Measurements from ENCODE around the gene FXYD6.

Gene FXYD6

DNA sequence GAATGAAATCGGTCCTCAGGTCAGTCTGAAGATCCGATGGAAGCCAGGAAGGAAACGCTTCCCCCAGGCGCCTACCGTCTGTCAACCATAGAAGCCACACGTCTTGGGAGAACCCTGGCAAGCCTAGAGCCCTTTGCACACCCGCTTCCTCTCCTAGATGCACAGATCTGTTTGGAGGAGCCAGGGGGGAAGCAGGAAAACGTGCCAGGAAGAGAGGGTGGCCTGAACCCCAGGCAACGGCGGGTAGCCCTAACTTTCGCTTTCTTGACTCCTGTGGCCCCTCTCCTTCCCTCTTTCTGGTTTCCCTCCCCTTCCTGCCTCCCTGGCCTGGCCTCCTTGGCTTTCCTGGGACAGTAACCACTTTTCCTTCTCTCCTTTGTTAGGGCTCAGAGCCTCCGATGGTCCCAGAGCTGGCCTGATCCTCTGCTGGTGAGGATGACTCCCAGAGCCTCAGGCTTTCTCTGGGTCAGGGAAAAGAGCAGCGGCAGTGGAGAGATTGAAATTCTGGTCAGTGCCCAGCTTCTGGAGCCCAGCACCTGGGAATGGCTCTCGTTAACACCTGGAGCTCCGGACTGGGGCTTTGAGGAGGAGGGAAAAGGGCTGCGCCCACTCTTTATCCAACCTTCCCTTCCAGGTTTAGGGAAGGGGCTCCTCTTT is 2.1 kb downstream of the FXYD6 start:
- DNase-seq (ENCODE audit: insufficient read length, low spot score) (no peak), FAIRE-seq (no peak)
- TF ChIP-seq, protein P1, sequence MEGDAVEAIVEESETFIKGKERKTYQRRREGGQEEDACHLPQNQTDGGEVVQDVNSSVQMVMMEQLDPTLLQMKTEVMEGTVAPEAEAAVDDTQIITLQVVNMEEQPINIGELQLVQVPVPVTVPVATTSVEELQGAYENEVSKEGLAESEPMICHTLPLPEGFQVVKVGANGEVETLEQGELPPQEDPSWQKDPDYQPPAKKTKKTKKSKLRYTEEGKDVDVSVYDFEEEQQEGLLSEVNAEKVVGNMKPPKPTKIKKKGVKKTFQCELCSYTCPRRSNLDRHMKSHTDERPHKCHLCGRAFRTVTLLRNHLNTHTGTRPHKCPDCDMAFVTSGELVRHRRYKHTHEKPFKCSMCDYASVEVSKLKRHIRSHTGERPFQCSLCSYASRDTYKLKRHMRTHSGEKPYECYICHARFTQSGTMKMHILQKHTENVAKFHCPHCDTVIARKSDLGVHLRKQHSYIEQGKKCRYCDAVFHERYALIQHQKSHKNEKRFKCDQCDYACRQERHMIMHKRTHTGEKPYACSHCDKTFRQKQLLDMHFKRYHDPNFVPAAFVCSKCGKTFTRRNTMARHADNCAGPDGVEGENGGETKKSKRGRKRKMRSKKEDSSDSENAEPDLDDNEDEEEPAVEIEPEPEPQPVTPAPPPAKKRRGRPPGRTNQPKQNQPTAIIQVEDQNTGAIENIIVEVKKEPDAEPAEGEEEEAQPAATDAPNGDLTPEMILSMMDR (IDR thresholded peaks at IDR 0.05; ENCODE audit: insufficient read depth, missing control alignments): no peak

DNA sequence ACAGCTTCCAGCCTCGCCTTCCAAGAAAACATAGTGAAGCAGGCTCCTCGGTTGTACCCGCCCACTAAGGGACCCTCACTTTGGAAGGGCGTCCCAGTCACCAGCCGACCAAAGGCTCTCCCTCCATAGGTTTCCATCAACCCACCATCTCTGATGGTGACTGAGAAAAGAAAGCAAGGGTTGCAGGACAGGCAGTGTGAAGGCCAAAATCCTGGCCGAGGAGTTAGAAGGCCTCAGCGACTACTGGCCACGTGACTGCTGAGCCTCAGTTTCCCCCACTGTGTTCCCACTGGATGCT is 2.7 kb downstream of the FXYD6 start:
- FAIRE-seq (no peak), DNase-seq (ENCODE audit: insufficient read length, low spot score) (no peak)
- TF ChIP-seq, protein P1 (IDR thresholded peaks at IDR 0.05; ENCODE audit: insufficient read depth, missing control alignments): no peak

DNA sequence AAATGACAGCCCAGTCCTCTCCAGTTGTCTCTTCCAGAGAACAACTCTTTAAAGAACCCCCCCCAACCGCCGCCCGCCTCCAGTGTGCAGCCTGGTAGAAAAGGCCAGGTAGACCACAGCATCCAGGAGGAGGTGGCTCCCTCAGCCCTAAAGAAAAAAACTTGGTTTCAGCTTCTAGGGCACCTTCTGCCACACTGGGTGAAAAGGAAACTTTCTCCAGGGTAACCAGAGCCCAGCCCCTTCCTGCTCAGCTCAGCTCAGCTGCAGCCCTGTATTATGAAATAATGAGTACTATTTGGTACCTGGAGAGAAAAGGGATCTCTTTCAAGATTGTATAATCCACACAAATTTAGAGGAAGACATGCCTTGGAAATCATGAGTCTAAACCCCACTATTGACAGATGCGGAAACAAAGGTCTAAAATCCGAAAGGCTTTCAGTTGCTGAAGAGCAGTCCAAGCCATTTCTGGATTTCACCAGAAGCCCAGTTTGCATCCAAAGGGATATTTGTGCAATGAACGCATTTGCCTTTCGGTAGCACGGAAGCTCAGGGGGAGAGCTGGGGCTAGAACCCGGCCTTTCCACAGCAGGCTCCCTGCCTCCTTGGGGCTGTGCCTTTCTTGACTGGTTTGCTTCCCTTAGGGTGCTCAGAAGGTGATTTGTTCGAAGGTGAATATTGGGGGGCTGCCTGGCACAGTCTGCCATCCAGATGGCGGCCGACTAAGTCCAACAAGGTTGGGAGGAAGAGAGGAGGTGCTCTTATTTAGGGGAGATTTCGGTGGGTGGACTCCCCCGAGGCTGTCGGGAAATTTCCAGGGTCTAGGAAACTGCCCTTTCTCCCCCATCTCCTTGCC is 3.3 kb downstream of the FXYD6 start:
- no peak for DNase-seq (ENCODE audit: insufficient read length, low spot score)
- TF ChIP-seq, protein P1 (IDR thresholded peaks at IDR 0.05; ENCODE audit: insufficient read depth, missing control alignments): no peak
- FAIRE-seq: no peak

DNA sequence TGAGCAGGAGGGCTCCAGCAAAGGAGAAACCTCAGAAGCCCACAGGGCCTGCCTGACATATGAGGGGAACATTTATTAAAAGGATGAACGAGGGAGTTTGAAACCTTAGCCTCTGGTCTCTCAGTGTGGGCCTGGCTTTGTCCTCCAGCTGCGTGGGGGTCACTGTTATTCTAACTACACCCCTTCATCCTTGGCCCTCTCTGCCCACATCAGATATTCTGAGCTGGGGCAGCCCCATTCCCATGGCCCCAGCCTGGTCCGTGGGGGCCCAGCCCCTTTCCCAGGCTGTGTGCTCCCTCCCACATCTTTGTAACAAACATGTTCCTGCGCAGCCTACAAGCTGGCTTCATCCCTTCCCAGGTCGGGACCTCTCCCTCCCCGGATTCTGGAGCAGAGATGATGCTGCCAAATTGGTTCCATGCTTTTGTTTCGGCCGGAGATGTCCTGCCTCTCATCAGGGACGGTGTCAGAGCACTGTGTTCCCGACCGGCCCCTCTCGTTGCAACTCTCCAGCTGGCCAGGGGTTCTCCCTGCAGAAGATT is 4.0 kb downstream of the FXYD6 start:
- TF ChIP-seq, protein P1 (IDR thresholded peaks at IDR 0.05; ENCODE audit: insufficient read depth, missing control alignments): no peak
- no peak for FAIRE-seq
- no peak for DNase-seq (ENCODE audit: insufficient read length, low spot score)

DNA sequence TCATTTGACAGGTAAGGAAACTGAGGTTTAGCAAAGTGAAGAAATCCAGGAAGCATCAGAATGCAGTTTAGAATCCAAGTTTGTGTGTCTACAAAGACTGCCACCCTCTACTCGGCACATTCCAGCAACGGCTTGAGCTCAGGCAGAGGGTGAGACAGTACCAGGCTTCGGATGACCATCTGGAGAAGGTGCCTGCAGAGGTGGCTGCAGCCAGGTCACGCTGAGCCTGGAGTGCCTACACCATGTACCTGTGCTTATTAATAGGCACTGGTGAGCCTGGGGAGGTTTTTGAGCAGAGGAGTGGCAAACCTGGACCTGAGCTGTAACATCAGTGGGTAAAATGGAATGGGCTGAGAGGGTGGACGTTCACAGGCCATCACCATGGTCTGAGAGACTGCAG is 4.7 kb downstream of the FXYD6 start:
- no peak for FAIRE-seq
- TF ChIP-seq, protein P1 (IDR thresholded peaks at IDR 0.05; ENCODE audit: insufficient read depth, missing control alignments): no peak
- DNase-seq (ENCODE audit: insufficient read length, low spot score): no peak

DNA sequence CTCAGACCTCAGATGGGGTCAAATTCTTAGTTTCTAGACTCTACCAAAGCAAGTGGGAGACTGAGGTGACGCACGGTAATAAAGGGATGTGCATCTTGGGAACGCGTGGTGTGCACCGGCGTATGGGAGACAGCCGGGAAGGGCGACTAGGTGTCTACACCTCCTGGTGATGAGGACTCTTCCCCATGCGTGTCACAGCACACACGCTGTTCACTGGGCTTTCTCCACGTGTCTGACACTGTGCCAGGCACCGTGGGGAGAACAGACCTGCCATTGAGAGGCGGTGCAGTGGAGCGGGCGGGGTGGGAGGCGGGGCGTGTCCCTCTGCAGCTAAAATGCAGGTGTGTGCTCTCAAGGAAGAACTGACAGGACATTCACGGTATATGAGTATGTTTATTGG is 5.3 kb downstream of the FXYD6 start:
- FAIRE-seq (no peak), DNase-seq (ENCODE audit: insufficient read length, low spot score) (no peak)
- TF ChIP-seq, protein P1 (IDR thresholded peaks at IDR 0.05; ENCODE audit: insufficient read depth, missing control alignments): no peak
